ENCODE results near the gene LAMTOR3.
"Not testable (repeated sequence)": the region's sequence is repeated elsewhere in the genome, so short reads cannot be mapped to it uniquely, and the experiment has no call there.

Gene LAMTOR3

GRCh38 chr4:99830051-99830450 is 64.2 kb downstream of the LAMTOR3 start:
- DNase-seq (ENCODE audit: low spot score): not testable (repeated sequence)

- DNase-seq (ENCODE audit: low spot score): no peak
Measured at GRCh38 chr4:99828477-99828876, 65.8 kb downstream of the LAMTOR3 start.

Data from kidney tubule cell (primary cell).